ENCODE results near the gene AQP12A. TPM values are rescaled to one million over a fixed set of nuclear protein-coding genes. Genes with fewer than 3 reads are reported as not detected.

AQP12A gene
- total RNA-seq, 4 donors from 2014 or later = not detected

DNA sequence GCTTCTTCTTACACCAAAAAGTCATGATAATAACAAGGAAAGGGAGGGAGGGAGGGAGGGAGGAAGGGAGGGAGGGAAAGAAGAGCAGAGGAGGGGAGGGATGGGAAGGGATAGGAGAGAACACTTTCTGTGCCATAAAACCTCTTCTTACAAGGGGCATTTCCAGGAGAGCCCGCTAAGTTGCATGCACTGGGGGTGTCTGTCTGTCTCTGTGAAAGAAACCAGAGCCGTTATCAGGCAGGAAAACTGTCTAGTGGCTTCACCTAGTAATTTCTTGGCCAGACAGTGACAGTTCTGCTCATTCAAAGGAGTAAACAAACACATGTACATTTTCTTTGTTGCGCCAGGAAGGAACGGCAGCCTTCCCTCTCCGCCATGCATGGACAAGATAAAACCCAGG, 45.8 kb downstream of the AQP12A start:
- no peaks in the 10 kb centered on the region for H3K9me3 ChIP-seq
- no peaks in the 10 kb centered on the region for H3K4me1 ChIP-seq
- intact Hi-C loops (cut with DNase I) = no loop called here
- peaks cover 0 to 31% (median 1%) of the 10 kb centered on the region in 4 donors for H3K27me3 ChIP-seq
- no peaks in the 10 kb centered on the region for H3K36me3 ChIP-seq
- TF ChIP-seq, protein P1, sequence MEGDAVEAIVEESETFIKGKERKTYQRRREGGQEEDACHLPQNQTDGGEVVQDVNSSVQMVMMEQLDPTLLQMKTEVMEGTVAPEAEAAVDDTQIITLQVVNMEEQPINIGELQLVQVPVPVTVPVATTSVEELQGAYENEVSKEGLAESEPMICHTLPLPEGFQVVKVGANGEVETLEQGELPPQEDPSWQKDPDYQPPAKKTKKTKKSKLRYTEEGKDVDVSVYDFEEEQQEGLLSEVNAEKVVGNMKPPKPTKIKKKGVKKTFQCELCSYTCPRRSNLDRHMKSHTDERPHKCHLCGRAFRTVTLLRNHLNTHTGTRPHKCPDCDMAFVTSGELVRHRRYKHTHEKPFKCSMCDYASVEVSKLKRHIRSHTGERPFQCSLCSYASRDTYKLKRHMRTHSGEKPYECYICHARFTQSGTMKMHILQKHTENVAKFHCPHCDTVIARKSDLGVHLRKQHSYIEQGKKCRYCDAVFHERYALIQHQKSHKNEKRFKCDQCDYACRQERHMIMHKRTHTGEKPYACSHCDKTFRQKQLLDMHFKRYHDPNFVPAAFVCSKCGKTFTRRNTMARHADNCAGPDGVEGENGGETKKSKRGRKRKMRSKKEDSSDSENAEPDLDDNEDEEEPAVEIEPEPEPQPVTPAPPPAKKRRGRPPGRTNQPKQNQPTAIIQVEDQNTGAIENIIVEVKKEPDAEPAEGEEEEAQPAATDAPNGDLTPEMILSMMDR (IDR thresholded peaks at IDR 0.05) = no peak
- TF ChIP-seq POLR2A (IDR thresholded peaks at IDR 0.05; ENCODE audit: low read depth) (no peak), EP300 (IDR thresholded peaks at IDR 0.05) (no peak), POLR2AphosphoS5 (IDR thresholded peaks at IDR 0.05) (no peak)
- no peak for DNase-seq (ENCODE audit: extremely low spot score)
- H3K4me3 ChIP-seq = no peak overlapping the region
- 59% methylated on average over 5 of the region's 5 CpGs for WGBS
- H3K27ac ChIP-seq (replicated peaks in 1 of 4) = no peak overlapping the region

- WGBS = 83% methylated on average over 1 of the region's 7 CpGs
- Histone ChIP-seq H3K27me3 (peaks cover 0 to 31% (median 1%) of the 10 kb centered on the region in 4 donors), H3K27ac (replicated peaks in 1 of 4) (no peak overlapping the region), H3K9me3 (no peaks in the 10 kb centered on the region), H3K4me1 (no peaks in the 10 kb centered on the region), H3K4me3 (no peak overlapping the region), H3K36me3 (no peaks in the 10 kb centered on the region)
- intact Hi-C loops (cut with DNase I) = no loop called here
- DNase-seq (ENCODE audit: extremely low spot score) = no peak
- no peak for TF ChIP-seq POLR2A (IDR thresholded peaks at IDR 0.05; ENCODE audit: low read depth)
- TF ChIP-seq, protein P1 (IDR thresholded peaks at IDR 0.05) = no peak
- no peak for TF ChIP-seq EP300 (IDR thresholded peaks at IDR 0.05)
- TF ChIP-seq POLR2AphosphoS5 (IDR thresholded peaks at IDR 0.05) = no peak
These were observed 46.3 kb downstream of the AQP12A start for GRCh38 chr2:240737958-240738357.

GRCh38 chr2:240739797-240740196, 48.1 kb downstream of the AQP12A start:
- no peaks in the 10 kb centered on the region for H3K9me3 ChIP-seq
- H3K4me1 ChIP-seq = no peaks in the 10 kb centered on the region
- H3K4me3 ChIP-seq = no peak overlapping the region
- peaks cover 0 to 21% (median 1%) of the 10 kb centered on the region in 4 donors for H3K27me3 ChIP-seq
- 87% methylated on average over 16 of the region's 16 CpGs for WGBS
- DNase-seq (ENCODE audit: extremely low spot score) = no peak
- TF ChIP-seq POLR2AphosphoS5 (IDR thresholded peaks at IDR 0.05) (no peak), POLR2A (IDR thresholded peaks at IDR 0.05; ENCODE audit: low read depth) (no peak), EP300 (IDR thresholded peaks at IDR 0.05) (no peak)
- TF ChIP-seq, protein P1 (IDR thresholded peaks at IDR 0.05) = no peak
- intact Hi-C loops (cut with DNase I) = no loop called here
- H3K27ac ChIP-seq (replicated peaks in 1 of 4) = no peak overlapping the region
- no peaks in the 10 kb centered on the region for H3K36me3 ChIP-seq

DNA sequence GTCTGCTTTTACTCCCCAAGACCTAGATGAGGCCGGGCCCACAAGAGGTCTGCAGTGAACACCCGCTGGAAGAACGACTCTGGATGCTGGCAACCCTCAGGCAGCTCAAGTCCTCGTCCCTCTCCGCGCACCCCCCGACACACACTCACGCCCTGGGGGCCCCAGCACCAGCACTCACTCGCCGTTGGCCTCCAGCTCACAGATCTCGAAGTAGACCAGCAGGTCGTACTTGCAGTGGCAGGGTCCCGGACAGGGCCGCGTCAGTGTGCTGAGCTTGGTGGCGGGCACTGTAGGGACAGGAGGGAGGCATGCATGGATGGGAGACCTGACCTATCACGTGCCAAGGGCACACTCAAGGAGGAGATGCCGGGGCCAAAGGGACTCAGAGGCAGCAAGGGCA, 49.4 kb downstream of the AQP12A start:
- intact Hi-C loops (cut with DNase I) = no loop called here
- peaks cover 0 to 9% (median 1%) of the 10 kb centered on the region in 4 donors for H3K27me3 ChIP-seq
- WGBS = 91% methylated on average over 13 of the region's 18 CpGs
- TF ChIP-seq EP300 (IDR thresholded peaks at IDR 0.05) (no peak), POLR2AphosphoS5 (IDR thresholded peaks at IDR 0.05) (no peak), POLR2A (IDR thresholded peaks at IDR 0.05; ENCODE audit: low read depth) (no peak)
- TF ChIP-seq, protein P1 (IDR thresholded peaks at IDR 0.05) = no peak
- H3K4me3 ChIP-seq = no peak overlapping the region
- H3K36me3 ChIP-seq = no peaks in the 10 kb centered on the region
- H3K4me1 ChIP-seq = no peaks in the 10 kb centered on the region
- no peaks in the 10 kb centered on the region for H3K9me3 ChIP-seq
- DNase-seq (ENCODE audit: extremely low spot score) = no peak
- H3K27ac ChIP-seq (replicated peaks in 1 of 4) = no peak overlapping the region

GRCh38 chr2:240742602-240743095, 51.0 kb downstream of the AQP12A start:
- intact Hi-C loops (cut with DNase I) = no loop called here
- no peak for TF ChIP-seq EP300 (IDR thresholded peaks at IDR 0.05)
- TF ChIP-seq, protein P1 (IDR thresholded peaks at IDR 0.05) = no peak
- TF ChIP-seq POLR2A (IDR thresholded peaks at IDR 0.05; ENCODE audit: low read depth) = no peak
- no peak for TF ChIP-seq POLR2AphosphoS5 (IDR thresholded peaks at IDR 0.05)
- H3K9me3 ChIP-seq = no peaks in the 10 kb centered on the region
- no peaks in the 10 kb centered on the region for H3K36me3 ChIP-seq
- no peak for DNase-seq (ENCODE audit: extremely low spot score)
- no peak overlapping the region for H3K4me3 ChIP-seq
- no peak overlapping the region for H3K27ac ChIP-seq (replicated peaks in 1 of 4)
- H3K4me1 ChIP-seq = no peaks in the 10 kb centered on the region
- WGBS = 86% methylated on average over 13 of the region's 13 CpGs
- H3K27me3 ChIP-seq = peaks cover 0 to 2% (median 0%) of the 10 kb centered on the region in 4 donors

Measured in esophagus muscularis mucosa (tissue), 4 donors.